Thyroid gland (tissue), 4 donors: ENCODE results near the gene TMEM30A.

Source experiments
- POLR2A ChIP-seq, 2 donors: fragments of 450-650 bp; IDR thresholded peaks; one replicate each; pipeline ENCODE4 v1.6.1; 2017; ENCODE audit warnings: antibody characterized with exemption in 2 of 2, mild to moderate bottlenecking in 2 of 2, moderate library complexity in 1 of 2
- TF ChIP-seq, protein P1 (sequence below), 6 experiments: fragments of 200-600 bp in 3 of 6; fragments of 450-650 bp in 3 of 6; sonication (generic) in 3 of 6; IDR thresholded peaks; one replicate each; pipeline ENCODE4 v1.5.1; 2016 to 2019; ENCODE audit warnings: antibody characterized with exemption in 6 of 6, mild to moderate bottlenecking in 2 of 6, inconsistent platforms in 1 of 6, moderate library complexity in 1 of 6

DNA sequence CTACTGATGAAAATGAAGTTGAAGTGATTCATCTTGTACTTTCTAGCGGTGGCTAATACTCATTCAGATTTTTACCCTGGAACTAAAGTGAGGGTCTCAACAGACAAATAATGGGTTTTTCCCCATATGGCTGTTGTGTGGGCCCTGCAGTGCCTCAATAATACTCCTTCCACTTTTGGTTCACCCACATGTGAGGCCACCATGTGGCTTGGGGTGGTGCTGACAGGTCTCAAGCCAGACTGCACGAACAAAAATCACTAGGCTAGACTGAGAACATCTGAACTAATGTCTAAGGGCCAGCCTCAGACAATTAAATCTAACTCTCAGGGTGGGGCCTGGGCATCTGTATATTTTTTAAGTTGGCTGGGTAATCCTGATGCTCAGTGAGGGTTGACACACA lies 70.9 kb downstream of the TMEM30A start:
- no peak for TF ChIP-seq POLR2A (IDR thresholded peaks at IDR 0.05)
- TF ChIP-seq, protein P1, sequence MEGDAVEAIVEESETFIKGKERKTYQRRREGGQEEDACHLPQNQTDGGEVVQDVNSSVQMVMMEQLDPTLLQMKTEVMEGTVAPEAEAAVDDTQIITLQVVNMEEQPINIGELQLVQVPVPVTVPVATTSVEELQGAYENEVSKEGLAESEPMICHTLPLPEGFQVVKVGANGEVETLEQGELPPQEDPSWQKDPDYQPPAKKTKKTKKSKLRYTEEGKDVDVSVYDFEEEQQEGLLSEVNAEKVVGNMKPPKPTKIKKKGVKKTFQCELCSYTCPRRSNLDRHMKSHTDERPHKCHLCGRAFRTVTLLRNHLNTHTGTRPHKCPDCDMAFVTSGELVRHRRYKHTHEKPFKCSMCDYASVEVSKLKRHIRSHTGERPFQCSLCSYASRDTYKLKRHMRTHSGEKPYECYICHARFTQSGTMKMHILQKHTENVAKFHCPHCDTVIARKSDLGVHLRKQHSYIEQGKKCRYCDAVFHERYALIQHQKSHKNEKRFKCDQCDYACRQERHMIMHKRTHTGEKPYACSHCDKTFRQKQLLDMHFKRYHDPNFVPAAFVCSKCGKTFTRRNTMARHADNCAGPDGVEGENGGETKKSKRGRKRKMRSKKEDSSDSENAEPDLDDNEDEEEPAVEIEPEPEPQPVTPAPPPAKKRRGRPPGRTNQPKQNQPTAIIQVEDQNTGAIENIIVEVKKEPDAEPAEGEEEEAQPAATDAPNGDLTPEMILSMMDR (IDR thresholded peaks at IDR 0.05) = no peak
